GM23338 (cell line): ENCODE results near the gene SELENOH. TPM values are rescaled to one million over a fixed set of nuclear protein-coding genes. Genes with fewer than 3 reads are reported as not detected.

ENCODE experiments used
- ATAC-seq: fragments of 200-7000 bp; cut with Tn5 transposase; 3 replicates; pipeline ENCODE4 v1.9.1; 2020
- DNase-seq: peaks from one replicate; pipeline ENCODE4 v3.0.0-alpha.2; 2015; ENCODE audit warnings: low spot score
- H2AFZ ChIP-seq: fragments of 200-600 bp; sonication (generic); 2 replicates; pipeline ENCODE4 v1.8.0; 2016; ENCODE audit warnings: antibody characterized with exemption, mild to moderate bottlenecking, moderate library complexity
- H3F3A ChIP-seq: fragments of 200-600 bp; sonication (generic); replicated peaks from 2 replicates; pipeline ENCODE4 v1.8.0; 2017; ENCODE audit warnings: antibody characterized with exemption, mixed run types, low read depth
- H3K27ac ChIP-seq: fragments of 200-600 bp; sonication (generic); 2 replicates; pipeline ENCODE4 v1.6.1; 2016; ENCODE audit warnings: low read depth
- H3K27me3 ChIP-seq: fragments of 200-600 bp; sonication (generic); 2 replicates; pipeline ENCODE4 v1.8.0; 2016; ENCODE audit warnings: mild to moderate bottlenecking, mixed run types, moderate library complexity; ENCODE audit not compliant: insufficient read depth
- H3K36me3 ChIP-seq: fragments of 200-600 bp; sonication (generic); 2 replicates; pipeline ENCODE4 v1.8.0; 2016; ENCODE audit warnings: mild to moderate bottlenecking; ENCODE audit not compliant: insufficient read depth
- H3K4me1 ChIP-seq: fragments of 200-600 bp; sonication (generic); 2 replicates; pipeline ENCODE4 v1.8.0; 2016; ENCODE audit warnings: mild to moderate bottlenecking, moderate library complexity; ENCODE audit not compliant: insufficient read depth
- H3K4me2 ChIP-seq: fragments of 200-600 bp; sonication (generic); 2 replicates; pipeline ENCODE4 v1.7.1; 2017; ENCODE audit warnings: mixed run types
- H3K4me3 ChIP-seq: fragments of 200-600 bp; sonication (generic); 2 replicates; pipeline ENCODE4 v1.6.1; 2016; ENCODE audit warnings: mixed run types
- H3K79me2 ChIP-seq: fragments of 200-600 bp; sonication (generic); replicated peaks from 2 replicates; pipeline ENCODE4 v1.8.0; 2017; ENCODE audit warnings: mild to moderate bottlenecking; ENCODE audit not compliant: insufficient read depth
- H3K9me2 ChIP-seq: fragments of 200-600 bp; sonication (generic); 2 replicates; pipeline ENCODE4 v1.8.0; 2017; ENCODE audit not compliant: insufficient read depth
- H4K20me1 ChIP-seq: fragments of 200-600 bp; sonication (generic); replicated peaks from 2 replicates; pipeline ENCODE4 v1.8.0; 2017; ENCODE audit warnings: mild to moderate bottlenecking; ENCODE audit not compliant: insufficient read depth
- H3K27ac Mint-ChIP-seq: 2 replicates; pipeline ENCODE4 v1.8.0; 2020; ENCODE audit warnings: inconsistent platforms, mild to moderate bottlenecking, moderate library complexity, mixed read lengths
- H3K27me3 Mint-ChIP-seq: 3 replicates; pipeline ENCODE4 v1.8.0; 2022; ENCODE audit warnings: low read depth, mild to moderate bottlenecking, moderate library complexity, mixed read lengths, inconsistent platforms; ENCODE audit not compliant: insufficient read depth, poor library complexity
- H3K36me3 Mint-ChIP-seq: 3 replicates; pipeline ENCODE4 v1.8.0; 2021; ENCODE audit warnings: low read depth, mild to moderate bottlenecking, inconsistent platforms, moderate library complexity, mixed read lengths
- H3K4me1 Mint-ChIP-seq: 3 replicates; pipeline ENCODE4 v1.8.0; 2020; ENCODE audit warnings: mild to moderate bottlenecking, inconsistent platforms, mixed read lengths
- H3K4me3 Mint-ChIP-seq: 3 replicates; pipeline ENCODE4 v1.8.0; 2021; ENCODE audit warnings: moderate library complexity, mild to moderate bottlenecking, inconsistent platforms, mixed read lengths
- H3K9me3 Mint-ChIP-seq: 3 replicates; pipeline ENCODE4 v1.8.0; 2020; ENCODE audit warnings: moderate library complexity, mild to moderate bottlenecking, inconsistent platforms, mixed read lengths
- CREB1 ChIP-seq: fragments of 250-450 bp; sonication (Bioruptor Pico); IDR thresholded peaks from 2 replicates; pipeline ENCODE4 v1.5.0; 2020; ENCODE audit warnings: low read depth, mild to moderate bottlenecking, moderate library complexity
- EZH2 ChIP-seq: fragments of 200-600 bp; sonication (generic); IDR thresholded peaks from one replicate; pipeline ENCODE4 v1.8.0; 2017; ENCODE audit warnings: antibody characterized with exemption, mild to moderate bottlenecking, low read depth; ENCODE audit not compliant: unreplicated experiment
- POLR2AphosphoS5 ChIP-seq: IDR thresholded peaks from 2 replicates; pipeline ENCODE4 v1.6.1; 2016; ENCODE audit warnings: antibody characterized with exemption, low read depth
- polyA plus RNA-seq: library from polyadenylated mRNA; unstranded; fragments of >200 nt; fragmentation: Nextera tagmentation; extraction: Ambion mirVana; gene quantifications from 2 replicates; pipeline ENCODE4 v1.2.1, GENCODE V29; 2016
- total RNA-seq: library from RNA; depleted of rRNA; stranded (reverse); fragments of >200 nt; shearing (Covaris generic); gene quantifications from 2 replicates; pipeline ENCODE4 v1.2.3, GENCODE V29; 2014
- TF ChIP-seq, protein P1 (sequence below): fragments of 250-450 bp; sonication (Bioruptor Pico); IDR thresholded peaks from 2 replicates; pipeline ENCODE4 v1.5.0; 2020; ENCODE audit warnings: mild to moderate bottlenecking, moderate library complexity
- TF ChIP-seq, protein P2 (sequence below): IDR thresholded peaks from 2 replicates; pipeline ENCODE4 v1.6.1; 2016; ENCODE audit warnings: antibody characterized with exemption

The SELENOH gene
- total and polyA plus RNA-seq, 2 experiments from 2014 or later: 282 to 379 TPM

DNA sequence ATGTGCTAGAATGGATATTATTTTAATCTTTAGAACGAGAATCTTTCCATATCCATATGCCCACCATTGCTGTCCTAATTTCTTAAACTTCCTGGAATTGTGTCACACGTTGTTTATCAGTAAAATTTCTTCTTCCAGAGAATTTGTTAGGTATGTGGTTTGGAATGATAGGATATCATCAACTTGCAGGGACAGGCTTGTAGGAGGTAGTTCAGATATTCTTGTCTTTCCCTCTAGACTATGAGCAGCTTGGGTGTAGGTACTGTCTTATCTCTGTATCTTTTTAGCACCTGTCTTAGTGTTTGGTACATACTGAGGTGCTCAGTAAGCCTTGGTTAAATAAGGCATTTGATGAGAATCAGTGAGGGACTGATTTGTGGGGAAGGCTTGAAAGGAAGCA, 23.7 kb downstream of the SELENOH start (continued):
- TF ChIP-seq, protein P1, sequence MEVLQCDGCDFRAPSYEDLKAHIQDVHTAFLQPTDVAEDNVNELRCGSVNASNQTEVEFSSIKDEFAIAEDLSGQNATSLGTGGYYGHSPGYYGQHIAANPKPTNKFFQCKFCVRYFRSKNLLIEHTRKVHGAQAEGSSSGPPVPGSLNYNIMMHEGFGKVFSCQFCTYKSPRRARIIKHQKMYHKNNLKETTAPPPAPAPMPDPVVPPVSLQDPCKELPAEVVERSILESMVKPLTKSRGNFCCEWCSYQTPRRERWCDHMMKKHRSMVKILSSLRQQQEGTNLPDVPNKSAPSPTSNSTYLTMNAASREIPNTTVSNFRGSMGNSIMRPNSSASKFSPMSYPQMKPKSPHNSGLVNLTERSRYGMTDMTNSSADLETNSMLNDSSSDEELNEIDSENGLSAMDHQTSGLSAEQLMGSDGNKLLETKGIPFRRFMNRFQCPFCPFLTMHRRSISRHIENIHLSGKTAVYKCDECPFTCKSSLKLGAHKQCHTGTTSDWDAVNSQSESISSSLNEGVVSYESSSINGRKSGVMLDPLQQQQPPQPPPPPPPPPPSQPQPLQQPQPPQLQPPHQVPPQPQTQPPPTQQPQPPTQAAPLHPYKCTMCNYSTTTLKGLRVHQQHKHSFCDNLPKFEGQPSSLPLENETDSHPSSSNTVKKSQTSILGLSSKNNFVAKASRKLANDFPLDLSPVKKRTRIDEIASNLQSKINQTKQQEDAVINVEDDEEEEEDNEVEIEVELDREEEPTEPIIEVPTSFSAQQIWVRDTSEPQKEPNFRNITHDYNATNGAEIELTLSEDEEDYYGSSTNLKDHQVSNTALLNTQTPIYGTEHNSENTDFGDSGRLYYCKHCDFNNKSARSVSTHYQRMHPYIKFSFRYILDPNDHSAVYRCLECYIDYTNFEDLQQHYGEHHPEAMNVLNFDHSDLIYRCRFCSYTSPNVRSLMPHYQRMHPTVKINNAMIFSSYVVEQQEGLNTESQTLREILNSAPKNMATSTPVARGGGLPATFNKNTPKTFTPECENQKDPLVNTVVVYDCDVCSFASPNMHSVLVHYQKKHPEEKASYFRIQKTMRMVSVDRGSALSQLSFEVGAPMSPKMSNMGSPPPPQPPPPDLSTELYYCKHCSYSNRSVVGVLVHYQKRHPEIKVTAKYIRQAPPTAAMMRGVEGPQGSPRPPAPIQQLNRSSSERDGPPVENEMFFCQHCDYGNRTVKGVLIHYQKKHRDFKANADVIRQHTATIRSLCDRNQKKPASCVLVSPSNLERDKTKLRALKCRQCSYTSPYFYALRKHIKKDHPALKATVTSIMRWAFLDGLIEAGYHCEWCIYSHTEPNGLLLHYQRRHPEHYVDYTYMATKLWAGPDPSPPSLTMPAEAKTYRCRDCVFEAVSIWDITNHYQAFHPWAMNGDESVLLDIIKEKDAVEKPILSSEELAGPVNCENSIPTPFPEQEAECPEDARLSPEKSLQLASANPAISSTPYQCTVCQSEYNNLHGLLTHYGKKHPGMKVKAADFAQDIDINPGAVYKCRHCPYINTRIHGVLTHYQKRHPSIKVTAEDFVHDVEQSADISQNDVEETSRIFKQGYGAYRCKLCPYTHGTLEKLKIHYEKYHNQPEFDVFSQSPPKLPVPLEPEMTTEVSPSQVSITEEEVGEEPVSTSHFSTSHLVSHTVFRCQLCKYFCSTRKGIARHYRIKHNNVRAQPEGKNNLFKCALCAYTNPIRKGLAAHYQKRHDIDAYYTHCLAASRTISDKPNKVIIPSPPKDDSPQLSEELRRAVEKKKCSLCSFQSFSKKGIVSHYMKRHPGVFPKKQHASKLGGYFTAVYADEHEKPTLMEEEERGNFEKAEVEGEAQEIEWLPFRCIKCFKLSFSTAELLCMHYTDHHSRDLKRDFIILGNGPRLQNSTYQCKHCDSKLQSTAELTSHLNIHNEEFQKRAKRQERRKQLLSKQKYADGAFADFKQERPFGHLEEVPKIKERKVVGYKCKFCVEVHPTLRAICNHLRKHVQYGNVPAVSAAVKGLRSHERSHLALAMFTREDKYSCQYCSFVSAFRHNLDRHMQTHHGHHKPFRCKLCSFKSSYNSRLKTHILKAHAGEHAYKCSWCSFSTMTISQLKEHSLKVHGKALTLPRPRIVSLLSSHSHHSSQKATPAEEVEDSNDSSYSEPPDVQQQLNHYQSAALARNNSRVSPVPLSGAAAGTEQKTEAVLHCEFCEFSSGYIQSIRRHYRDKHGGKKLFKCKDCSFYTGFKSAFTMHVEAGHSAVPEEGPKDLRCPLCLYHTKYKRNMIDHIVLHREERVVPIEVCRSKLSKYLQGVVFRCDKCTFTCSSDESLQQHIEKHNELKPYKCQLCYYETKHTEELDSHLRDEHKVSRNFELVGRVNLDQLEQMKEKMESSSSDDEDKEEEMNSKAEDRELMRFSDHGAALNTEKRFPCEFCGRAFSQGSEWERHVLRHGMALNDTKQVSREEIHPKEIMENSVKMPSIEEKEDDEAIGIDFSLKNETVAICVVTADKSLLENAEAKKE: no peak
- TF ChIP-seq CREB1 (CRISPR knock-in tag) (no peak), POLR2AphosphoS5 (no peak)

DNA sequence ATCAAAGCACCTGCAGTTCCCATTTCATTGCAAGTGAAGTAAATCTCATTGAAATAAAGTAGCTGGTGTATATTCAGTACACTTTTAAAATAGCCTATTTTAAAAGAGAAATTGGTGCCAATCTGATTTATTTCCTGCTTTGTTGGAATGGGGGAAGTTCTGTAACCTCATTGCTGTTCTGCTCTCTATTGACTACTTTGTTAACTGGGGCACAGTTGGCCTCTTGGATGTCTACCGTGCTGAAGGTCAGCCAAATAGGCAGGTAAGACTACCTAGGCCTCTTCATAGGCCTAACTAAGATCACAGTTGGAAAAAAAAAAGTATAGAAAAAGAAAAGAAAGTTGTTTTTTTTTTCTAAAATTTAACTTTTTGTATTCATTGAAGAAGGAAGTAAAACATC, 29.5 kb downstream of the SELENOH start:
- 0 out of 2 replicates have a peak overlapping the region, but pooled peaks have one; percentile 28 for H3K27ac ChIP-seq
- H3K9me2 ChIP-seq: no peaks in the 10 kb centered on the region
- peaks cover 17% of the 10 kb centered on the region for H3K36me3 Mint-ChIP-seq
- DNase-seq (no peak), ATAC-seq (no peak)
- no peak overlapping the region; the same call in 1 of the 2 replicates for H3K27ac Mint-ChIP-seq
- H3K27me3 Mint-ChIP-seq: peaks cover 13% of the 10 kb centered on the region
- no peak for TF ChIP-seq EZH2
- peaks cover 100% of the 10 kb centered on the region for H3K79me2 ChIP-seq
- H3K4me3 Mint-ChIP-seq: no peak overlapping the region
- H3K4me1 Mint-ChIP-seq: peaks cover 38% of the 10 kb centered on the region
- H3K4me1 ChIP-seq: peaks cover 14% of the 10 kb centered on the region
- H3F3A ChIP-seq: no peaks in the 10 kb centered on the region
- no peak overlapping the region for H3K4me2 ChIP-seq
- no peaks in the 10 kb centered on the region for H3K9me3 Mint-ChIP-seq
- H3K4me3 ChIP-seq: no peak overlapping the region
- H3K36me3 ChIP-seq: no peaks in the 10 kb centered on the region
- no peaks in the 10 kb centered on the region for H3K27me3 ChIP-seq
- no peak overlapping the region for H2AFZ ChIP-seq
- peaks cover 35% of the 10 kb centered on the region for H4K20me1 ChIP-seq

DNA sequence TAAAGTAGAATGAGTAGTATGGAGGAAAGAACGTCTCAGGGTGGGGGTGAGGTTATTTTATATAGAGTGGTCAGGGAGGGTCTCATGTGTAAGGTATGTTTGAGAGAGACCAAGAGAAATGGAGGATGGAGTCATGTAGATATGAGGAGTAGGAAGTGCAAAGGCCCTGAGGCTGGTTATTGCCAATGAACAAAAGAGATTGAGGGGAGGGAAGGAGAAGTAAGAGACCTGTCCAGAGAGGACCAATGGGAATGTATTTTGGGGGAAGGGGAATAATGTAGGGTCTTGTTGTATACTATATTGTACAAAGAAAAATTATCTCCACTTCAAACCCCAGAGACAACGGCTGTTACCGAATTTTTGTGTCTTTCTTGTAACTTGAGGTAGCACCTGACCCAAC, 30.1 kb downstream of the SELENOH start:
- H3K4me1 Mint-ChIP-seq: peaks cover 40% of the 10 kb centered on the region

More for the DNA sequence above, 30.1 kb downstream of the SELENOH start:
- peaks cover 14% of the 10 kb centered on the region for H3K4me1 ChIP-seq
- ATAC-seq (no peak), DNase-seq (no peak)
- H4K20me1 ChIP-seq: peaks cover 35% of the 10 kb centered on the region
- H3K36me3 Mint-ChIP-seq: peaks cover 16% of the 10 kb centered on the region
- no peak overlapping the region; the same call in 2 of the 3 replicates for H3K4me3 Mint-ChIP-seq
- no peak overlapping the region for H3K4me2 ChIP-seq
- no peaks in the 10 kb centered on the region for H3K36me3 ChIP-seq
- TF ChIP-seq, protein P2, sequence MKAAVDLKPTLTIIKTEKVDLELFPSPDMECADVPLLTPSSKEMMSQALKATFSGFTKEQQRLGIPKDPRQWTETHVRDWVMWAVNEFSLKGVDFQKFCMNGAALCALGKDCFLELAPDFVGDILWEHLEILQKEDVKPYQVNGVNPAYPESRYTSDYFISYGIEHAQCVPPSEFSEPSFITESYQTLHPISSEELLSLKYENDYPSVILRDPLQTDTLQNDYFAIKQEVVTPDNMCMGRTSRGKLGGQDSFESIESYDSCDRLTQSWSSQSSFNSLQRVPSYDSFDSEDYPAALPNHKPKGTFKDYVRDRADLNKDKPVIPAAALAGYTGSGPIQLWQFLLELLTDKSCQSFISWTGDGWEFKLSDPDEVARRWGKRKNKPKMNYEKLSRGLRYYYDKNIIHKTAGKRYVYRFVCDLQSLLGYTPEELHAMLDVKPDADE: no peak
- no peak overlapping the region for H3K27ac Mint-ChIP-seq
- no peaks in the 10 kb centered on the region for H3F3A ChIP-seq
- H3K27me3 ChIP-seq: no peaks in the 10 kb centered on the region
- H3K4me3 ChIP-seq: no peak overlapping the region
- H3K27ac ChIP-seq: no peak overlapping the region
- no peaks in the 10 kb centered on the region for H3K9me3 Mint-ChIP-seq
- H2AFZ ChIP-seq: no peak overlapping the region
- peaks cover 13% of the 10 kb centered on the region for H3K27me3 Mint-ChIP-seq
- peaks cover 100% of the 10 kb centered on the region for H3K79me2 ChIP-seq
- no peaks in the 10 kb centered on the region for H3K9me2 ChIP-seq
